ENCODE results near the gene NCR3LG1.

NCR3LG1 gene

DNA sequence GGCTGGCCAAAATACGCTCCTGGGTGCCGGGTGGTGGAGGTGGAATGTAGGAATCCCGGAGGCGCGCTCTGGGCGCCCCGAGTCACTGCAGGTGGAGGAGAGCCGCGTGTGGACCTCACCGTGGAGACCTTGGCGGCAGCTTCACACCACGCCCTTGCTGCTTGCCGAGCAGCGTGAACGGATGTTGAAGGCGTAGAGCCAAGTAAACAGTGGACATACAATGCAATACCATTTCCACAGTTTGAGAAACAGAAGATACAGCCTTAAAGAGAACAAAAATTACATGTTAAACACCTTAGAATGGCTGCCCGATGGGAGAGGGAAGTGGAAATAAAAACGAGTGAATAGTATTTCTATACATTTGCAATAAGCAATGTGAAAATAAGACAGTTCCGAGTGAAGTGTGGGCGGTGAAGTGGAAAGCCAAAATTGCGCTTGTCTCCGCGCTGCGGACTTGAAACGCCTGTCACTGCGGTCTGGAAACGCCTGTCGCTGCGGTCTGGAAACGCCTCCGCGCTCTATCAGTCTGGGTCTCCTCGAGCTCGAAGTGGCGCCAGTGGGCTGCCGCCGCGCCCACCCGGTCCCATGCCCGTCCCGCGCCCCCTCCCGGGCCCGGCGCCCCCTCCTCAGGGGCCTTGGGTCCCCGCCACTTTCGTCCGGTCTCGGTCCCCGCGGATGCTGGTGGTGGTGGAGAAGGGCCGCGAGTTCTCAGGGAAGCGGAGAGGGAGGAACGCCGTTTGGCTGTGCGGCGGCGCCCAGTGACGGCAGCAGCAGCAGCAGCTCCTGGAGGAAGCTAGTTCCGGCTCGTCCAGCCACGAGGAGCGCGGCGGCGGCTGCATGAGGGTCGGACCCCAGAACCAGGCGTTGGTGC is 1.6 kb downstream of the NCR3LG1 start:
- ATAC-seq, result peak; percentile 84
- no peak for TF ChIP-seq ARNTL (CRISPR knock-in tag; IDR thresholded peaks at IDR 0.05; ENCODE audit: borderline replicate concordance, low read depth)
- TF ChIP-seq, protein P1, sequence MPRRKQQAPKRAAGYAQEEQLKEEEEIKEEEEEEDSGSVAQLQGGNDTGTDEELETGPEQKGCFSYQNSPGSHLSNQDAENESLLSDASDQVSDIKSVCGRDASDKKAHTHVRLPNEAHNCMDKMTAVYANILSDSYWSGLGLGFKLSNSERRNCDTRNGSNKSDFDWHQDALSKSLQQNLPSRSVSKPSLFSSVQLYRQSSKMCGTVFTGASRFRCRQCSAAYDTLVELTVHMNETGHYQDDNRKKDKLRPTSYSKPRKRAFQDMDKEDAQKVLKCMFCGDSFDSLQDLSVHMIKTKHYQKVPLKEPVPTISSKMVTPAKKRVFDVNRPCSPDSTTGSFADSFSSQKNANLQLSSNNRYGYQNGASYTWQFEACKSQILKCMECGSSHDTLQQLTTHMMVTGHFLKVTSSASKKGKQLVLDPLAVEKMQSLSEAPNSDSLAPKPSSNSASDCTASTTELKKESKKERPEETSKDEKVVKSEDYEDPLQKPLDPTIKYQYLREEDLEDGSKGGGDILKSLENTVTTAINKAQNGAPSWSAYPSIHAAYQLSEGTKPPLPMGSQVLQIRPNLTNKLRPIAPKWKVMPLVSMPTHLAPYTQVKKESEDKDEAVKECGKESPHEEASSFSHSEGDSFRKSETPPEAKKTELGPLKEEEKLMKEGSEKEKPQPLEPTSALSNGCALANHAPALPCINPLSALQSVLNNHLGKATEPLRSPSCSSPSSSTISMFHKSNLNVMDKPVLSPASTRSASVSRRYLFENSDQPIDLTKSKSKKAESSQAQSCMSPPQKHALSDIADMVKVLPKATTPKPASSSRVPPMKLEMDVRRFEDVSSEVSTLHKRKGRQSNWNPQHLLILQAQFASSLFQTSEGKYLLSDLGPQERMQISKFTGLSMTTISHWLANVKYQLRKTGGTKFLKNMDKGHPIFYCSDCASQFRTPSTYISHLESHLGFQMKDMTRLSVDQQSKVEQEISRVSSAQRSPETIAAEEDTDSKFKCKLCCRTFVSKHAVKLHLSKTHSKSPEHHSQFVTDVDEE (CRISPR knock-in tag; IDR thresholded peaks at IDR 0.05), result peak; percentile 25; the same call in 1 of the 2 replicates

DNA sequence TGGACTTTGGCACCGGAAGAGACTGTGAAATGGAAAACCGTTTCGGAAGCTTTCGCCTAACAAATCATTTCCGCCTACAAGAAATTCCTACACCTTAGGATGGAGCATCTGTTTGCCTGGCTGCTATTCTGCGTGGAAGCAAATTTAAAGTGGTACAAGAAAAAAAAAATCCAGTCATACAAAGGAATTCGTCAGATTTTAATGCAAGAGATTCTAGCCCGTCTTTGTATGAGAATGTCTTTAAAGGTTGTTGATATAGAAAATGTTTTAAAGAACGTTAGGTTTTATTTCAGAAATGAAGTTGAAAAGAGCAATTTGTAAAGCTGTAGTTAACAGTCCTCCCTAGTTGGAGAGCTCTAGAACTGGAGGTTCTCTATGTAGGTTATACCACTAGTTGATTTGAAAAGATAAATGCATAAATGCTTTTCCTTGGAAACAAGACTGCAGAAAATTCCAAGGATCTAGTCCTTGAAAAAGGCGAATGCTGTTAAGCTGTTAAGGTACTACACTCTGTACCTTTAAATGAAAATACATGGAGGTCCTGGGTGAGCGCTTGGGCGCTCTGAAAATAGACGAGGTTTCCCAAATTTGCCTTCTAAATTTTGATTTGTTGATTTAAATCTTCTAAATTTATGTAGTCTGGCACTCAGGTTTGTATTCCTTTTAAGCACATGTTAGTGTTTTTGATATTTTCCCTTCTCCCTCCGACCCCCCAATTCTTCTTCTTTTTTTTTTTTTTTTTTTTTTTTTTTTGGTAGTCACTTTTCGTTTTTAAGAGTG is 2.4 kb downstream of the NCR3LG1 start:
- no peak; the same call in 2 of the 3 replicates for ATAC-seq
- TF ChIP-seq TOX (CRISPR knock-in tag; IDR thresholded peaks at IDR 0.05; ENCODE audit: borderline replicate concordance), result no peak
- no peak for TF ChIP-seq ZFP3 (CRISPR knock-in tag; IDR thresholded peaks at IDR 0.05)
- no peak for TF ChIP-seq CSDC2 (CRISPR knock-in tag; IDR thresholded peaks at IDR 0.05)
- TF ChIP-seq RARB (CRISPR knock-in tag; IDR thresholded peaks at IDR 0.05), result no peak
- TF ChIP-seq ZNF70 (CRISPR knock-in tag; IDR thresholded peaks at IDR 0.05), result no peak
- no peak for TF ChIP-seq ESRRG (CRISPR knock-in tag; IDR thresholded peaks at IDR 0.05)
- no peak for TF ChIP-seq TCF4 (CRISPR knock-in tag; IDR thresholded peaks at IDR 0.05; ENCODE audit: borderline replicate concordance)
- TF ChIP-seq, protein P2, sequence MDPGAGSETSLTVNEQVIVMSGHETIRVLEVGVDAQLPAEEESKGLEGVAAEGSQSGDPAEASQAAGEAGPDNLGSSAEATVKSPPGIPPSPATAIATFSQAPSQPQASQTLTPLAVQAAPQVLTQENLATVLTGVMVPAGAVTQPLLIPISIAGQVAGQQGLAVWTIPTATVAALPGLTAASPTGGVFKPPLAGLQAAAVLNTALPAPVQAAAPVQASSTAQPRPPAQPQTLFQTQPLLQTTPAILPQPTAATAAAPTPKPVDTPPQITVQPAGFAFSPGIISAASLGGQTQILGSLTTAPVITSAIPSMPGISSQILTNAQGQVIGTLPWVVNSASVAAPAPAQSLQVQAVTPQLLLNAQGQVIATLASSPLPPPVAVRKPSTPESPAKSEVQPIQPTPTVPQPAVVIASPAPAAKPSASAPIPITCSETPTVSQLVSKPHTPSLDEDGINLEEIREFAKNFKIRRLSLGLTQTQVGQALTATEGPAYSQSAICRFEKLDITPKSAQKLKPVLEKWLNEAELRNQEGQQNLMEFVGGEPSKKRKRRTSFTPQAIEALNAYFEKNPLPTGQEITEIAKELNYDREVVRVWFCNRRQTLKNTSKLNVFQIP (CRISPR knock-in tag; IDR thresholded peaks at IDR 0.05; ENCODE audit: borderline replicate concordance, low read depth), result no peak
- TF ChIP-seq ZNF8 (CRISPR knock-in tag; IDR thresholded peaks at IDR 0.05), result no peak
- no peak for TF ChIP-seq PPARA (CRISPR knock-in tag; IDR thresholded peaks at IDR 0.05; ENCODE audit: borderline replicate concordance)

DNA sequence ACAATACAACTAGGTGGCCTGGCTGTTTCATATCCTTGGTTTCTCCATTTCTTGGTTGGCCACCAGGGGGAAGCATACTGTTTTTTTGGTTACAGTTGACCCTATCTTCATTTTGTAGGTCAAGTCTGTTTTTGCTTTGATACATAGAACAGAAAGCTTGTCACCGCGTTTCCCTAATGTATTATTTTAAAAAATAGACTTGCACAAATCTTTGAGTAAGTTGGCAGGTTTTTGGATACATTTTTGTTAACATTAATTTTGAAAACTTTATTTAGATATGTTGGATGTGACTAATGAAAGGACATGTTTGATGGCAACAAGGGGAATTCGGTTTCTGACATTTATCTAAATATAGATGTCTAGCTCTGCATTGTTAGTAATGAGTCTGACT is 3.0 kb downstream of the NCR3LG1 start:
- ATAC-seq, result peak; percentile 52
- TF ChIP-seq, protein P1 (CRISPR knock-in tag; IDR thresholded peaks at IDR 0.05), result no peak
- TF ChIP-seq ZC3H10 (CRISPR knock-in tag; IDR thresholded peaks at IDR 0.05), result no peak
- TF ChIP-seq TCF4 (CRISPR knock-in tag; IDR thresholded peaks at IDR 0.05; ENCODE audit: borderline replicate concordance), result no peak
- TF ChIP-seq, protein P3, sequence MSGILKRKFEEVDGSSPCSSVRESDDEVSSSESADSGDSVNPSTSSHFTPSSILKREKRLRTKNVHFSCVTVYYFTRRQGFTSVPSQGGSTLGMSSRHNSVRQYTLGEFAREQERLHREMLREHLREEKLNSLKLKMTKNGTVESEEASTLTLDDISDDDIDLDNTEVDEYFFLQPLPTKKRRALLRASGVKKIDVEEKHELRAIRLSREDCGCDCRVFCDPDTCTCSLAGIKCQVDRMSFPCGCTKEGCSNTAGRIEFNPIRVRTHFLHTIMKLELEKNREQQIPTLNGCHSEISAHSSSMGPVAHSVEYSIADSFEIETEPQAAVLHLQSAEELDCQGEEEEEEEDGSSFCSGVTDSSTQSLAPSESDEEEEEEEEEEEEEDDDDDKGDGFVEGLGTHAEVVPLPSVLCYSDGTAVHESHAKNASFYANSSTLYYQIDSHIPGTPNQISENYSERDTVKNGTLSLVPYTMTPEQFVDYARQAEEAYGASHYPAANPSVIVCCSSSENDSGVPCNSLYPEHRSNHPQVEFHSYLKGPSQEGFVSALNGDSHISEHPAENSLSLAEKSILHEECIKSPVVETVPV (CRISPR knock-in tag; IDR thresholded peaks at IDR 0.05), result no peak
- no peak for TF ChIP-seq CSDC2 (CRISPR knock-in tag; IDR thresholded peaks at IDR 0.05)
- TF ChIP-seq, protein P4, sequence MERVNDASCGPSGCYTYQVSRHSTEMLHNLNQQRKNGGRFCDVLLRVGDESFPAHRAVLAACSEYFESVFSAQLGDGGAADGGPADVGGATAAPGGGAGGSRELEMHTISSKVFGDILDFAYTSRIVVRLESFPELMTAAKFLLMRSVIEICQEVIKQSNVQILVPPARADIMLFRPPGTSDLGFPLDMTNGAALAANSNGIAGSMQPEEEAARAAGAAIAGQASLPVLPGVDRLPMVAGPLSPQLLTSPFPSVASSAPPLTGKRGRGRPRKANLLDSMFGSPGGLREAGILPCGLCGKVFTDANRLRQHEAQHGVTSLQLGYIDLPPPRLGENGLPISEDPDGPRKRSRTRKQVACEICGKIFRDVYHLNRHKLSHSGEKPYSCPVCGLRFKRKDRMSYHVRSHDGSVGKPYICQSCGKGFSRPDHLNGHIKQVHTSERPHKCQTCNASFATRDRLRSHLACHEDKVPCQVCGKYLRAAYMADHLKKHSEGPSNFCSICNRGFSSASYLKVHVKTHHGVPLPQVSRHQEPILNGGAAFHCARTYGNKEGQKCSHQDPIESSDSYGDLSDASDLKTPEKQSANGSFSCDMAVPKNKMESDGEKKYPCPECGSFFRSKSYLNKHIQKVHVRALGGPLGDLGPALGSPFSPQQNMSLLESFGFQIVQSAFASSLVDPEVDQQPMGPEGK (CRISPR knock-in tag; IDR thresholded peaks at IDR 0.05; ENCODE audit: borderline replicate concordance), result no peak
- no peak for TF ChIP-seq ARNTL (CRISPR knock-in tag; IDR thresholded peaks at IDR 0.05; ENCODE audit: borderline replicate concordance, low read depth)
- no peak for TF ChIP-seq RARB (CRISPR knock-in tag; IDR thresholded peaks at IDR 0.05)
- TF ChIP-seq ISL1 (CRISPR knock-in tag; IDR thresholded peaks at IDR 0.05), result no peak
- no peak for TF ChIP-seq TOX (CRISPR knock-in tag; IDR thresholded peaks at IDR 0.05; ENCODE audit: borderline replicate concordance)
- no peak for TF ChIP-seq ZFP3 (CRISPR knock-in tag; IDR thresholded peaks at IDR 0.05)
- TF ChIP-seq ZNF70 (CRISPR knock-in tag; IDR thresholded peaks at IDR 0.05), result no peak
- no peak for TF ChIP-seq OSR1 (CRISPR knock-in tag; IDR thresholded peaks at IDR 0.05)
- no peak for TF ChIP-seq ZNF8 (CRISPR knock-in tag; IDR thresholded peaks at IDR 0.05)
- TF ChIP-seq ESRRG (CRISPR knock-in tag; IDR thresholded peaks at IDR 0.05), result no peak
- no peak for TF ChIP-seq ZNF565 (CRISPR knock-in tag; conservative IDR thresholded peaks at IDR 0.05; ENCODE audit: low read depth)
- no peak for TF ChIP-seq GLIS3 (CRISPR knock-in tag; IDR thresholded peaks at IDR 0.05)
- TF ChIP-seq SNAI2 (CRISPR knock-in tag; IDR thresholded peaks at IDR 0.05), result no peak
- TF ChIP-seq, protein P2 (CRISPR knock-in tag; IDR thresholded peaks at IDR 0.05; ENCODE audit: borderline replicate concordance, low read depth), result no peak
